Upper lobe of right lung (tissue), 1 donor: ENCODE measurements around the gene GID8. TPM values are rescaled to one million over a fixed set of nuclear protein-coding genes. Genes with fewer than 3 reads are reported as not detected.

Experiments used
- ATAC-seq: fragments of 200-7000 bp; cut with Tn5 transposase; one replicate; pipeline ENCODE4 v1.9.1; 2020; ENCODE audit warnings: mild to moderate bottlenecking, moderate library complexity
- DNase-seq: peaks from one replicate; pipeline ENCODE4 v3.0.0-alpha.2; 2020
- H3K27ac ChIP-seq: fragments of 200-600 bp; one replicate; pipeline ENCODE4 v1.8.0; 2022
- H3K27me3 ChIP-seq: fragments of 200-600 bp; one replicate; pipeline ENCODE4 v1.8.0; 2022; ENCODE audit warnings: mild to moderate bottlenecking
- H3K36me3 ChIP-seq: fragments of 200-600 bp; one replicate; pipeline ENCODE4 v1.8.0; 2022
- H3K4me1 ChIP-seq: fragments of 200-600 bp; one replicate; pipeline ENCODE4 v1.8.0; 2022
- H3K4me3 ChIP-seq: fragments of 200-600 bp; one replicate; pipeline ENCODE4 v1.8.0; 2022; ENCODE audit warnings: mild to moderate bottlenecking
- H3K9me3 ChIP-seq: fragments of 200-600 bp; one replicate; pipeline ENCODE4 v1.8.0; 2022
- intact Hi-C: fragments of 100-400 bp; cut with DNase I; formaldehyde crosslinking; loops from one replicate; pipeline ENCODE4 v1.11.0; 2022
- total RNA-seq: library from RNA; stranded (reverse); fragmentation: NEBNext Ultra II Directional; extraction: Animal tissue kit (Norgen Biotek cat#: 25700); gene quantifications from one replicate; pipeline ENCODE4 v1.2.1, GENCODE V29; 2021
- TF ChIP-seq, protein P1 (sequence below): fragments of 200-600 bp; IDR thresholded peaks from one replicate; pipeline ENCODE4 v1.8.0; 2022; ENCODE audit warnings: antibody characterized with exemption
- donor health status: DM: no; HTN: yes; CAD: no; lungs with severe emphysema.

The GID8 gene
- total RNA-seq, 1 donor from 2014 or later: 27.4 TPM

- DNase-seq: peak; percentile 18
These were observed 9.8 kb downstream of the GID8 start for GRCh38 chr20:62947532-62948300.

DNA sequence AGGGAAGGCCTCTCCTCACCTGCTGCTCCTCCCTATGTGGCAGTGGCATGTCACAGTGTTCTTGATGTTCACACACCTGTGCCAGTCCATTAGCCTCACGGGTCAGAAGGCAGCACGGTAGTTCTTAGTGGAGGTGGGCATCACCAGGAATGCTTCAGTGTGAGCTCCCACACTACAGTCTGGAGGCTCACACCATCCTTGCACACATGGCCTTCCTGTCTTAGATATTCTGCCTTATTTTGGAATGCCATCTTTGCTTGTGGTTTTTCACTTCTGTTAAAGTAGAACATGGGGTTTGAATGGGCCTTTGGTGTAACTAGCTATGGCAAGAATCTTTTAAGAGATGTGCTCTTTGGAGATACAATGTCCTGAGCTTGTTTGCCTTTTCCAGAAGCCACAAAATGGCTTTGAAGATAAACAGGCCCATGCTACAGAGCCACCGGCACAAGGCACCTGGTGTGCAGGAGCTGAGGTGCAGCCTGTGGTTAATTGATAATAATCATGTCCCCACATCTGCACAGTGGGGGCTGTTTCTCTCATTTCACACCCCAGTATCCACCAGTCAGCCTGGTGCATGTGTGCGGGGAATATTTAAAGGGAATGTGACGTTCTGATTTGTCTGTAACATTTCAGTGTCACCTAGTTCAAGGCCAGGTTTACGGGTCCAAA, 11.3 kb downstream of the GID8 start:
- ATAC-seq (no peak), DNase-seq (no peak)
- peaks cover 26% of the 10 kb centered on the region for H3K4me1 ChIP-seq
- H3K27me3 ChIP-seq: no peaks in the 10 kb centered on the region
- intact Hi-C loops: no loop called here
- no peak overlapping the region for H3K4me3 ChIP-seq
- peaks cover 45% of the 10 kb centered on the region for H3K36me3 ChIP-seq
- no peak overlapping the region for H3K27ac ChIP-seq
- no peaks in the 10 kb centered on the region for H3K9me3 ChIP-seq
- TF ChIP-seq, protein P1, sequence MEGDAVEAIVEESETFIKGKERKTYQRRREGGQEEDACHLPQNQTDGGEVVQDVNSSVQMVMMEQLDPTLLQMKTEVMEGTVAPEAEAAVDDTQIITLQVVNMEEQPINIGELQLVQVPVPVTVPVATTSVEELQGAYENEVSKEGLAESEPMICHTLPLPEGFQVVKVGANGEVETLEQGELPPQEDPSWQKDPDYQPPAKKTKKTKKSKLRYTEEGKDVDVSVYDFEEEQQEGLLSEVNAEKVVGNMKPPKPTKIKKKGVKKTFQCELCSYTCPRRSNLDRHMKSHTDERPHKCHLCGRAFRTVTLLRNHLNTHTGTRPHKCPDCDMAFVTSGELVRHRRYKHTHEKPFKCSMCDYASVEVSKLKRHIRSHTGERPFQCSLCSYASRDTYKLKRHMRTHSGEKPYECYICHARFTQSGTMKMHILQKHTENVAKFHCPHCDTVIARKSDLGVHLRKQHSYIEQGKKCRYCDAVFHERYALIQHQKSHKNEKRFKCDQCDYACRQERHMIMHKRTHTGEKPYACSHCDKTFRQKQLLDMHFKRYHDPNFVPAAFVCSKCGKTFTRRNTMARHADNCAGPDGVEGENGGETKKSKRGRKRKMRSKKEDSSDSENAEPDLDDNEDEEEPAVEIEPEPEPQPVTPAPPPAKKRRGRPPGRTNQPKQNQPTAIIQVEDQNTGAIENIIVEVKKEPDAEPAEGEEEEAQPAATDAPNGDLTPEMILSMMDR: no peak

More at GRCh38 chr20:62947532-62948300, 9.8 kb downstream of the GID8 start:
- Histone ChIP-seq H3K4me1 (peaks cover 10% of the 10 kb centered on the region), H3K27me3 (no peaks in the 10 kb centered on the region), H3K36me3 (peaks cover 60% of the 10 kb centered on the region), H3K9me3 (no peaks in the 10 kb centered on the region), H3K4me3 (no peak overlapping the region), H3K27ac (no peak overlapping the region)
- TF ChIP-seq, protein P1: no peak
- intact Hi-C loops: no loop called here
- ATAC-seq: no peak

DNA sequence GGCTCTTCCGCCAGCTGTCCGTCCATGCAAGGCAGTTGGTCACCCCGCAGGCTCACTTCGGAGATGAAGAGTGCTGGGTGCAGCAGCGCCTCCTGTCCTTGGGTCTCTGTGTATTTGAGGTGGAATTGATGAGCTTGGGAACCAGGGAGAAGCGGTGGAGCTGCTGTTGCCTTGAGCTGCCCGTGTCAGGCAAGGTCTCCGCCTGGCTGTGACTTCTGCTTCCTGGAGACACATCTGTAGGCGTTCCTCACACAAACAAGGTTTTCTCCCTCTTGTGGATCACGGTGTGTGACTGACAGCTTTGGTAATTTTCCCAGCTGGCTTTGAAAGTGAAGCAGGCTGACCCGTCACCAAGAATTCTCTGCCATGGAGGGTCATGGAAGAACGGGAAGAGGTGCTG, 12.0 kb downstream of the GID8 start:
- Histone ChIP-seq H3K36me3 (peaks cover 38% of the 10 kb centered on the region), H3K27ac (no peak overlapping the region), H3K9me3 (no peaks in the 10 kb centered on the region), H3K4me1 (peaks cover 30% of the 10 kb centered on the region), H3K4me3 (no peak overlapping the region), H3K27me3 (no peaks in the 10 kb centered on the region)
- TF ChIP-seq, protein P1: no peak
- no peak for ATAC-seq
- DNase-seq: no peak
- intact Hi-C loops: no loop called here

DNA sequence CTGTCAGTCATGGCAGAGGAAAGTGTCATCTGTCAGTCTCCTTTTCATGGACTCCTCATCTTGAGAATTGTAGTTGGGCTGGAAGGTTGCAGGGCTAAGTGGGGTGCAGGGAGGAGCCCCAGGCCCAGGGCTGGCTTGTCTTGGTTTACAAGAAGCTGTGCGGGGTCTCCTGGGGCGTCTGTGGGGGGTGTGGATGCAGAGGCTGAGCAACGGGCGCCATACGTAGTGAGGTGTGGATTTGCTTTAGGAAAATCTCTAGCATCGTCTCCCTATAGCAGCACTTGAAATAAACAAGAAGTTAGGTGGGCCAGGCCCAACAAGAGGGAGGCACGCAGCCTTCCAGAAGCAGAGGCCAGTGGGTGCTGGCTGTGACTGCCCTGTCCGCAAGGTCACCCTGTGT, 12.8 kb downstream of the GID8 start:
- Histone ChIP-seq H3K4me1 (peaks cover 30% of the 10 kb centered on the region), H3K4me3 (no peak overlapping the region), H3K36me3 (peaks cover 30% of the 10 kb centered on the region), H3K27ac (no peak overlapping the region), H3K9me3 (no peaks in the 10 kb centered on the region), H3K27me3 (no peaks in the 10 kb centered on the region)
- ATAC-seq (no peak), DNase-seq (no peak)
- intact Hi-C loops: no loop called here
- TF ChIP-seq, protein P1: no peak

- Histone ChIP-seq H3K9me3 (no peaks in the 10 kb centered on the region), H3K4me3 (no peak overlapping the region), H3K27me3 (no peaks in the 10 kb centered on the region), H3K36me3 (peaks cover 24% of the 10 kb centered on the region), H3K27ac (no peak overlapping the region), H3K4me1 (peaks cover 30% of the 10 kb centered on the region)
- TF ChIP-seq, protein P1: no peak
- ATAC-seq (no peak), DNase-seq (no peak)
- intact Hi-C loops: no loop called here
These were observed 13.4 kb downstream of the GID8 start for GRCh38 chr20:62951143-62951895.
